ENCODE measurements around the gene SCAF4.
"Not testable (repeated sequence)": the region's sequence is repeated elsewhere in the genome, so short reads cannot be mapped to it uniquely, and the experiment has no call there.

Gene SCAF4

GRCh38 chr21:31667132-31667531 lies 64.8 kb downstream of the SCAF4 start:
- Histone ChIP-seq H3K27ac (no peak overlapping the region), H3K27me3 (ENCODE audit: control insufficient read depth, insufficient read depth, low read length) (no peaks in the 10 kb centered on the region), H3K9ac (no peak overlapping the region), H3K4me1 (no peaks in the 10 kb centered on the region), H3K9me3 (ENCODE audit: control insufficient read depth, low read length) (no peaks in the 10 kb centered on the region), H3K4me2 (ENCODE audit: low read length) (no peak overlapping the region), H3K4me3 (ENCODE audit: low read depth, low read length) (no peak overlapping the region), H2AFZ (no peak overlapping the region), H3K79me2 (peaks cover 5% of the 10 kb centered on the region), H3K36me3 (ENCODE audit: control insufficient read depth, insufficient read depth, low read length) (no peaks in the 10 kb centered on the region)
- TF ChIP-seq CTCF (IDR thresholded peaks at IDR 0.05) = no peak

- H3K4me3 ChIP-seq (ENCODE audit: low read depth, low read length) = no peak overlapping the region
- H3K4me2 ChIP-seq (ENCODE audit: low read length) = no peak overlapping the region
- H3K9ac ChIP-seq = no peak overlapping the region
- no peak for TF ChIP-seq CTCF (IDR thresholded peaks at IDR 0.05)
- H3K27me3 ChIP-seq (ENCODE audit: control insufficient read depth, insufficient read depth, low read length) = no peaks in the 10 kb centered on the region
- no peak overlapping the region for H2AFZ ChIP-seq
- H3K79me2 ChIP-seq = peaks cover 11% of the 10 kb centered on the region
- no peaks in the 10 kb centered on the region for H3K36me3 ChIP-seq (ENCODE audit: control insufficient read depth, insufficient read depth, low read length)
- H3K4me1 ChIP-seq = no peaks in the 10 kb centered on the region
- H3K9me3 ChIP-seq (ENCODE audit: control insufficient read depth, low read length) = no peaks in the 10 kb centered on the region
- H3K27ac ChIP-seq = no peak overlapping the region
Measured at GRCh38 chr21:31666445-31667010, 65.4 kb downstream of the SCAF4 start.

- H3K4me3 ChIP-seq (ENCODE audit: low read depth, low read length) = not testable (repeated sequence)
Measured at GRCh38 chr21:31665869-31666268, 66.0 kb downstream of the SCAF4 start.

DNA sequence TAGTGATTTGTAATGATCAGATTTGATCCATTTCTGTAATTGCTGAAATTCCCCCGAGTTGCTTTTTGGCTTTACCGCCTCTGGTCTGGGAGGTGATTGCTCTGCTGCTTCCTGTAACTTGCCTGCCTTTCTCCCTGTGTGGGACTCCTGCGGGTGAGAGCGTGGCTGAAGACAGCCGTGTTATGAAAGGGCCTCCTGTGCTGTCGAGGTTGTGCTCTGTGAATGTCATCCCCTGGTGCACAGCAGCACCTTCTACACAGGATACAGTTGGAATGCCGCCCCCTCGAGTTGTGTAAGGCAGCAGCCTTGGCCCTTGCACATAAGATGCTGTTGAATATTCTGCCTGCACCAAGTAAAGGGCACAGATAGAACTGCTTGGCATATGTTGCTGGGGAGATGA lies 66.5 kb downstream of the SCAF4 start:
- Histone ChIP-seq H3K79me2 (peaks cover 12% of the 10 kb centered on the region), H3K4me3 (ENCODE audit: low read depth, low read length) (no peak overlapping the region), H3K4me1 (peaks cover 4% of the 10 kb centered on the region), H3K9ac (no peak overlapping the region), H2AFZ (no peak overlapping the region), H3K27ac (no peak overlapping the region), H3K27me3 (ENCODE audit: control insufficient read depth, insufficient read depth, low read length) (no peaks in the 10 kb centered on the region), H3K36me3 (ENCODE audit: control insufficient read depth, insufficient read depth, low read length) (no peaks in the 10 kb centered on the region), H3K4me2 (ENCODE audit: low read length) (no peak overlapping the region), H3K9me3 (ENCODE audit: control insufficient read depth, low read length) (no peaks in the 10 kb centered on the region)
- no peak for TF ChIP-seq CTCF (IDR thresholded peaks at IDR 0.05)

More at GRCh38 chr21:31665869-31666268, 66.0 kb downstream of the SCAF4 start:
- not testable (repeated sequence) for H3K27ac ChIP-seq; H3K4me1 ChIP-seq; H3K4me2 ChIP-seq (ENCODE audit: low read length); H3K27me3 ChIP-seq (ENCODE audit: control insufficient read depth, insufficient read depth, low read length); H2AFZ ChIP-seq; H3K9ac ChIP-seq; H3K36me3 ChIP-seq (ENCODE audit: control insufficient read depth, insufficient read depth, low read length); H3K9me3 ChIP-seq (ENCODE audit: control insufficient read depth, low read length)
- H3K79me2 ChIP-seq = peaks cover 12% of the 10 kb centered on the region

- no peaks in the 10 kb centered on the region for H3K27me3 ChIP-seq (ENCODE audit: control insufficient read depth, insufficient read depth, low read length)
- H3K4me2 ChIP-seq (ENCODE audit: low read length) = no peak overlapping the region
- no peak overlapping the region for H3K4me3 ChIP-seq (ENCODE audit: low read depth, low read length)
- peaks cover 4% of the 10 kb centered on the region for H3K4me1 ChIP-seq
- H3K36me3 ChIP-seq (ENCODE audit: control insufficient read depth, insufficient read depth, low read length) = no peaks in the 10 kb centered on the region
- no peak overlapping the region for H2AFZ ChIP-seq
- no peak overlapping the region for H3K9ac ChIP-seq
- no peaks in the 10 kb centered on the region for H3K9me3 ChIP-seq (ENCODE audit: control insufficient read depth, low read length)
- no peak overlapping the region for H3K27ac ChIP-seq
- H3K79me2 ChIP-seq = peaks cover 12% of the 10 kb centered on the region
- no peak for TF ChIP-seq CTCF (IDR thresholded peaks at IDR 0.05)
Measured at GRCh38 chr21:31663584-31664249, 68.2 kb downstream of the SCAF4 start.

Measured in parathyroid adenoma (tissue), 2 donors.